Fibroblast of mammary gland (primary cell): ENCODE data around the gene ILF3.
A peak's percentile ranks its signal among the peaks of the same experiment; 100 is the strongest.

Experiments used
- DNase-seq: peaks from one replicate; pipeline ENCODE4 v3.0.0-alpha.2; 2010; ENCODE audit warnings: low read depth
- H3K4me3 ChIP-seq: 2 replicates; pipeline ENCODE4 v1.5.1; 2011; ENCODE audit warnings: low read depth, mild to moderate bottlenecking, low read length, moderate library complexity; ENCODE audit not compliant: control insufficient read depth
- CTCF ChIP-seq: conservative IDR thresholded peaks from 2 replicates; pipeline ENCODE4 v1.5.1; 2011; ENCODE audit warnings: low read depth, low read length, inconsistent platforms; ENCODE audit not compliant: control insufficient read depth, insufficient read depth

The ILF3 gene

GRCh38 chr19:10688545-10689280 lies 34.6 kb downstream of the ILF3 start:
- DNase-seq: no peak
- TF ChIP-seq CTCF: no peak
- H3K4me3 ChIP-seq: no peak overlapping the region

- DNase-seq: peak; percentile 63
- no peak for TF ChIP-seq CTCF
Observed at GRCh38 chr19:10690341-10690781, 36.2 kb downstream of the ILF3 start.

GRCh38 chr19:10691178-10691881 lies 37.2 kb downstream of the ILF3 start:
- no peak for TF ChIP-seq CTCF
- DNase-seq: no peak
- H3K4me3 ChIP-seq: no peak overlapping the region

More at GRCh38 chr19:10690341-10690781, 36.2 kb downstream of the ILF3 start:
- no peak overlapping the region for H3K4me3 ChIP-seq

- no peak for DNase-seq
- H3K4me3 ChIP-seq: no peak overlapping the region
- TF ChIP-seq CTCF: no peak
Observed at GRCh38 chr19:10691883-10692282, 37.7 kb downstream of the ILF3 start.

GRCh38 chr19:10692673-10693264 lies 38.6 kb downstream of the ILF3 start:
- DNase-seq: no peak

More at GRCh38 chr19:10692673-10693264, 38.6 kb downstream of the ILF3 start:
- TF ChIP-seq CTCF: no peak
- no peak overlapping the region for H3K4me3 ChIP-seq
